Pulmonary artery endothelial cell (primary cell): ENCODE measurements around the gene CBL. TPM values are rescaled to one million over a fixed set of nuclear protein-coding genes. Genes with fewer than 3 reads are reported as not detected.

Experiments used
- DNase-seq: peaks from one replicate; pipeline ENCODE4 v3.0.0-alpha.2; 2011; ENCODE audit warnings: low read depth, low spot score
- total RNA-seq: library from RNA; depleted of rRNA; stranded (reverse); fragments of >200 nt; gene quantifications from 2 replicates; pipeline ENCODE4 v1.2.3, GENCODE V29; 2014

Gene CBL
- total RNA-seq, 1 donor from 2014 or later: 11.9 TPM

GRCh38 chr11:119345685-119346084, 139.5 kb downstream of the CBL start:
- no peak for DNase-seq

- DNase-seq: no peak
Observed at GRCh38 chr11:119346605-119347004, 140.5 kb downstream of the CBL start, which contains the start of gene MFRP. TSS of gene MFRP (minus strand) at chr11:119346705. CDS start at chr11:119346513, 192 bp downstream.

GRCh38 chr11:119347242-119347641, 141.1 kb downstream of the CBL start:
- no peak for DNase-seq

- DNase-seq: no peak
Observed at GRCh38 chr11:119347940-119348605, 141.9 kb downstream of the CBL start.

GRCh38 chr11:119350302-119350701, 144.2 kb downstream of the CBL start:
- DNase-seq: no peak

- DNase-seq: no peak
Observed at GRCh38 chr11:119351232-119351631, 145.1 kb downstream of the CBL start.

- DNase-seq: peak; percentile 73
Observed at GRCh38 chr11:119352857-119353260, 146.7 kb downstream of the CBL start.

- no peak for DNase-seq
Observed at GRCh38 chr11:119355091-119355843, 149.1 kb downstream of the CBL start.

- DNase-seq: no peak
Observed at GRCh38 chr11:119356349-119357031, 150.4 kb downstream of the CBL start.

- DNase-seq: no peak
Observed at GRCh38 chr11:119357074-119357473, 150.9 kb downstream of the CBL start.

Other genes starting within 250 kb of the CBL start
- gene FOXR1, start 234.6 kb upstream of the CBL start, total RNA-seq: not detected in 2 replicates
- gene CENATAC, start 208.2 kb upstream of the CBL start, total RNA-seq: 11.6 and 13.9 TPM in 2 replicates
- gene RPS25, start 188.0 kb upstream of the CBL start, total RNA-seq: 629 and 746 TPM in 2 replicates
- gene TRAPPC4, start 187.6 kb upstream of the CBL start, total RNA-seq: 64.5 and 119 TPM in 2 replicates
- 15.2 and 15.4 TPM in 2 replicates for gene SLC37A4, start 175.5 kb upstream of the CBL start, total RNA-seq
- 174 and 354 TPM in 2 replicates for gene HYOU1, start 149.1 kb upstream of the CBL start, total RNA-seq
- 21.5 and 27.4 TPM in 2 replicates for gene VPS11, start 138.5 kb upstream of the CBL start, total RNA-seq
- 7.8 and 11.0 TPM in 2 replicates for gene HMBS, start 121.5 kb upstream of the CBL start, total RNA-seq
- 14.4 and 32.7 TPM in 2 replicates for gene DPAGT1, start 104.5 kb upstream of the CBL start, total RNA-seq
- 2.0 and 4.5 TPM in 2 replicates for gene C2CD2L, start 99.0 kb upstream of the CBL start, total RNA-seq
- gene HINFP, start 84.8 kb upstream of the CBL start, total RNA-seq: 15.4 and 17.7 TPM in 2 replicates
- 0.20 and 0.35 TPM in 2 replicates for gene ABCG4, start 57.3 kb upstream of the CBL start, total RNA-seq
- 10.9 and 15.5 TPM in 2 replicates for gene NLRX1, start 37.6 kb upstream of the CBL start, total RNA-seq
- 0.13 TPM in 1 of 2 replicates, not detected in the other for gene NHERF4, start 20.9 kb upstream of the CBL start, total RNA-seq
- gene MCAM, start 110.8 kb downstream of the CBL start, total RNA-seq: 1,937 and 2,031 TPM in 2 replicates
- 4.4 and 6.0 TPM in 2 replicates for gene RNF26, start 128.2 kb downstream of the CBL start, total RNA-seq
- gene C1QTNF5, start 134.5 kb downstream of the CBL start, total RNA-seq: 61.2 and 101 TPM in 2 replicates
- gene MFRP, start 140.4 kb downstream of the CBL start, total RNA-seq: not detected in 2 replicates
- 0.13 and 0.14 TPM in 2 replicates for gene USP2, start 175.4 kb downstream of the CBL start, total RNA-seq
- not detected in 2 replicates for gene THY1, start 216.8 kb downstream of the CBL start, total RNA-seq